Measurements from ENCODE around the gene MCM9.
"Not testable (repeated sequence)": the region's sequence is repeated elsewhere in the genome, so short reads cannot be mapped to it uniquely, and the experiment has no call there.

MCM9 gene

DNA sequence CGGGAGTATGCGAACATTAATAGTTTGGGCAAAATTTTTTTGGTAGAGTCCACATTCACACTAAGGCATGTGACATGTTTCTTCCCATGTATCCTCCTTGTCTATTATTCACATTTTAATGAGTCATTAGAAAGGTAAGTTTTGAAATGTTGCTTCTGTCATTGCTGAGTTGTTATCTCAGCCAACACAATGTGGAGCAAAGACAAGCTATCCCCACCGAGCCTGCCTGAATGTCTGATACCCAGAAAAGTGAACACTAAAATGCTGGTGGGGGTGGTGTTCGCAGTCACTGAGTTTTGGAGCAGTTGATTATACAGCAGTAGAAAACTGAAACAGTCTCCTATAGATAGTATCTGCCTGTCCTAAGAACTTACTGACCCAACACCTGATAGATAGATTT is 109.3 kb downstream of the MCM9 start:
- H3K9me3 ChIP-seq (ENCODE audit: low read length): peaks cover 9% of the 10 kb centered on the region
- H3K36me3 ChIP-seq (ENCODE audit: insufficient read depth, low read length): peaks cover 25% of the 10 kb centered on the region
- no peak overlapping the region for H2AFZ ChIP-seq (ENCODE audit: low read depth, low read length)
- no peaks in the 10 kb centered on the region for H3K4me1 ChIP-seq (ENCODE audit: insufficient read depth, low read length)
- H3K4me3 ChIP-seq (ENCODE audit: low read length): no peak overlapping the region
- H3K27me3 ChIP-seq (ENCODE audit: insufficient read depth, low read length): no peaks in the 10 kb centered on the region

DNA sequence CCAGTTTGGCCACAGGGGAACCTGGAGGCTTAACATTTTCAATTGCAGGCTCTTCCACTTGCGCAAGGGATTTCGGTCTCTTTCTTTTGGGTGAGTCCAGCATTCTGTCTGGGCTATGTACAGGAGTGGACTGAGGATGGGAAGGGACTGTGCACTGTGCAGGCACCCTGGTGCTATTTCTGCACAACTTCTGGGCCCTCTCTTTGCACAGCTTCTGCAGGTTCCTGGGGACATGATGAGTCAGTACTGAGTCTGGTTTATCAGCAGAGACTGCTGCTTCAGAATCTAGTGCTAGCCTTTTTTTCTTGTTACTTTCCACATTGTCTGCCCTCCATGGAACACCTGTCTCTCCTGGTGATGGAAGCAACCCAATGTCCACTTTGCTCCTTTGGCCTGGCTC is 119.5 kb downstream of the MCM9 start:
- no peak overlapping the region for H2AFZ ChIP-seq (ENCODE audit: low read depth, low read length)
- no peaks in the 10 kb centered on the region for H3K27me3 ChIP-seq (ENCODE audit: insufficient read depth, low read length)
- no peak overlapping the region for H3K4me3 ChIP-seq (ENCODE audit: low read length)
- H3K36me3 ChIP-seq (ENCODE audit: insufficient read depth, low read length): peaks cover 17% of the 10 kb centered on the region
- H3K4me1 ChIP-seq (ENCODE audit: insufficient read depth, low read length): no peaks in the 10 kb centered on the region
- H3K9me3 ChIP-seq (ENCODE audit: low read length): no peaks in the 10 kb centered on the region

DNA sequence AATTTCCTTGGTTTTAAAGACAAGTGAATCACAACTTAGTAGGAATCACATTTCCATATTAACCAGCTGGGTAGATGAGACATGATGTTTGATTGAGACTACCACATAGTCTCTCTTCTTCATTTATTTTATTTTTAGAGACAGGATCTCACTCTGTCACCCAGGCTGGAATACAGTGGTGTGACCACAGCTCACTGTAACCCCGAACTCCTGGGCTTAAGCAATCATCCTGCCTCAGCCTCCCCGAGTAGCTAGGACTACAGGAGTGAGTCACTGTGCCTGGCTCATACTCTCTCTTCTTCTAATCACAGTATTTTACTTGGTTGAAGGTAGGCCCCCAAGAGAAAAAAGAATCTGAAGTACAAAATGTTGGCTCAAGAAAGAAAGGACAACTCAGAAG is 121.2 kb downstream of the MCM9 start:
- Histone ChIP-seq H2AFZ (ENCODE audit: low read depth, low read length) (no peak overlapping the region), H3K9me3 (ENCODE audit: low read length) (no peaks in the 10 kb centered on the region), H3K36me3 (ENCODE audit: insufficient read depth, low read length) (peaks cover 17% of the 10 kb centered on the region), H3K4me3 (ENCODE audit: low read length) (no peak overlapping the region), H3K27me3 (ENCODE audit: insufficient read depth, low read length) (no peaks in the 10 kb centered on the region), H3K4me1 (ENCODE audit: insufficient read depth, low read length) (no peaks in the 10 kb centered on the region)

DNA sequence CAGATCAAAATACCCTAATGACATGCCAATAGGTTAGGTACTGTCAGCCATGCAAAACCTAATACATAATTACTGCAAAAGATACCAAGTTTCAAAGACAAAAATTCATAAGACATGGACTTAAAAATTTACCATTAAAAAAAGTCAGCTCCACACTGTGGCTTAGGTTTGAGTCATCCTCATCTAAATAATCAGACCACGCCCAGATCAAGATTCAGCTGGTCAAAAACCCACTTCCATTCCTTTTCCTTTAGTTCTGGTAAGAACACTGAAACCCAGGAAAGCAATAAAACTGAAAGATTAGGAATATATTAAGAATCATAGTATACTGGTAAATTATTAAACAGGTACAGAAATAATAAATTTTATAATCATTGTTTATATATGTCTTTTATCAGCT is 122.0 kb downstream of the MCM9 start:
- Histone ChIP-seq H3K4me1 (ENCODE audit: insufficient read depth, low read length) (no peaks in the 10 kb centered on the region), H3K36me3 (ENCODE audit: insufficient read depth, low read length) (peaks cover 17% of the 10 kb centered on the region), H3K9me3 (ENCODE audit: low read length) (no peaks in the 10 kb centered on the region), H3K4me3 (ENCODE audit: low read length) (no peak overlapping the region), H2AFZ (ENCODE audit: low read depth, low read length) (no peak overlapping the region), H3K27me3 (ENCODE audit: insufficient read depth, low read length) (no peaks in the 10 kb centered on the region)

DNA sequence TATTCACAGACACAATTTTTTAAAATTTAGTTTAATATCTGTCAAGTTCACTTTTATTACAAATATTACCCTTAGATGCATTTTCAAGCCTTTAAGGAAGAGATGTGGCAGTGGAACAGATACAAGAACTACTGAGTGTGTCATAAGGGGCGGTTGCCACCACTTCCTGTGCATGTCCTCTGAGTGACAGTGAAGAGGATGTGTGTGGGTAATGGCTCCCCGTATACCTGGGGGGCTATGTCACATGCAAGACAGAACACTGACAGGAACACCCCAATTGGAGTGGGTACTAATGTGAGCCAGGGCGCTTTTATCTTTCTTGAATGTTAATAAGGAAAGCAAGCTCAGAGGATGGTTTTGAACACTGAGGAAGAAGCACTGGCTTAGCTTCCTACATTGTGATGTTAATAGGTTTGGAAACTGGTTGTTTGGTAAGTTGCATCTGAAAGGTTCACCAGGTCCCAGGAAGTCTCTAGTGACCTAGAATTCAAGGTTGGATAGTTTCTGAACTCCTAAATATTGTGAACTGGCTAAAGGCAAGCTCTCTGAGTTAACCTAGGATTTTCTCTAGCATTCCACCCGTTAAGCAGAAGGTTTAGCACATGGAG is 124.4 kb downstream of the MCM9 start:
- H2AFZ ChIP-seq (ENCODE audit: low read depth, low read length): no peak overlapping the region
- no peaks in the 10 kb centered on the region for H3K27me3 ChIP-seq (ENCODE audit: insufficient read depth, low read length)
- H3K4me1 ChIP-seq (ENCODE audit: insufficient read depth, low read length): no peaks in the 10 kb centered on the region
- H3K36me3 ChIP-seq (ENCODE audit: insufficient read depth, low read length): peaks cover 12% of the 10 kb centered on the region
- H3K4me3 ChIP-seq (ENCODE audit: low read length): no peak overlapping the region
- H3K9me3 ChIP-seq (ENCODE audit: low read length): no peaks in the 10 kb centered on the region

DNA sequence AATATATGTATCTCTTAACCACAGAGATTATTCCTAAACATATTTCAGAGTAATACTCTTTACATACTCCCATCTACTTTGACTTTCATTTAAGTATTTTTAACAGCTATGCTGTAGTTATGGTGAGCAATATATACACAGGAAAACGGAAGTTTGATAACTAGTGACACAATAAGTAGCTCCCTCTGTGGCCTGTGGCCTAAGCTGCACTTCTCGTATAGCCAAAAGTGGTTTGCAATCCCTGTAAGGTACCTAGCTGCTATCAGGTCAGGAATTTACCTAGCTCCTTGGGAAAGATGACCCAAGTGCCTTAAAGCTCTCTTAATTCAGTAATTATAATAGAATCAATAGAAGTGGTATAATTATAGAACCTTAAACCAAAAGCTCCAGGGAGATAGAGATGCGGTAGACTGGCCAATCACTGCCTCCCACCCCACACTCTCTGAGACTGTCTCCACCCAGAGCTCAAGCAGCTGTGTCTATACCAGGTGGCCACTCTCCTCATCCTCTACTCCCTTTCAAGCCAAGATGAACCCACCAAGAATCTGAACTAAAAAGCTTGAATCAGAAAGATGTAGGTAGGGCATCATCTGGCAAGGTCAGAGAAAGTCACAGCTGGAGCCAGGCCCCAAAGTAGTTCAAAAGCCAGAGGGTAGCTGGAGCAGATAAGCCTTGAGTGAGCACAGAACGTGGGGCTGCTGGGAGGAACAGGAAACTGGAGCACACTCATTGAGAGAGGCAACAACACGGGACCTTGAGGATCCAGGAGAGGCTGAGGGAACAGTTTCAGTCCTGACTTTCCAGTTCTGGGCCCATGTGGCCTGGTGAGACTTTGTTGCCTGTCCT is 125.9 kb downstream of the MCM9 start:
- H2AFZ ChIP-seq (ENCODE audit: low read depth, low read length): no peak overlapping the region
- H3K9me3 ChIP-seq (ENCODE audit: low read length): no peaks in the 10 kb centered on the region
- H3K4me3 ChIP-seq (ENCODE audit: low read length): no peak overlapping the region
- no peaks in the 10 kb centered on the region for H3K36me3 ChIP-seq (ENCODE audit: insufficient read depth, low read length)
- no peaks in the 10 kb centered on the region for H3K27me3 ChIP-seq (ENCODE audit: insufficient read depth, low read length)
- H3K4me1 ChIP-seq (ENCODE audit: insufficient read depth, low read length): no peaks in the 10 kb centered on the region

DNA sequence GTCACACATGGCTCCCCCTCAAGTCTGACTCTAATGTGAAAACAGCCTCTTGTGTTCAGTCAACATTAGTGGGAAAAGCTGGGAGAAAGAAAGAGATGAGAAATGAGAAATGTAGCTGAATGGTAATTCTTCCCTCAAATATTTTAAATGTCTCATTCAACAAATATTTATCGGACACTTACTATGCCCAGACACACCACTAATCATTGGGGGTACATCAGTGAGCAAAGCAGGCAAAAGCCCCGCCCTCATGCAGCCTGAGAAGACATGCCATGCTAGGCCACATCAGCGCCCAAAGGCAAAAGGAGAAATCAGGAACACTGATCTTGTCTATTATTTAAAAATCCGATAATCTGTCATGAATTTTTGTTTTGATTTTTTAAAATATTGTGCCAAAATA is 130.9 kb downstream of the MCM9 start:
- H3K27me3 ChIP-seq (ENCODE audit: insufficient read depth, low read length): no peaks in the 10 kb centered on the region
- no peak overlapping the region for H2AFZ ChIP-seq (ENCODE audit: low read depth, low read length)
- no peaks in the 10 kb centered on the region for H3K36me3 ChIP-seq (ENCODE audit: insufficient read depth, low read length)
- no peak overlapping the region for H3K4me3 ChIP-seq (ENCODE audit: low read length)
- peaks cover 6% of the 10 kb centered on the region for H3K4me1 ChIP-seq (ENCODE audit: insufficient read depth, low read length)
- no peaks in the 10 kb centered on the region for H3K9me3 ChIP-seq (ENCODE audit: low read length)

DNA sequence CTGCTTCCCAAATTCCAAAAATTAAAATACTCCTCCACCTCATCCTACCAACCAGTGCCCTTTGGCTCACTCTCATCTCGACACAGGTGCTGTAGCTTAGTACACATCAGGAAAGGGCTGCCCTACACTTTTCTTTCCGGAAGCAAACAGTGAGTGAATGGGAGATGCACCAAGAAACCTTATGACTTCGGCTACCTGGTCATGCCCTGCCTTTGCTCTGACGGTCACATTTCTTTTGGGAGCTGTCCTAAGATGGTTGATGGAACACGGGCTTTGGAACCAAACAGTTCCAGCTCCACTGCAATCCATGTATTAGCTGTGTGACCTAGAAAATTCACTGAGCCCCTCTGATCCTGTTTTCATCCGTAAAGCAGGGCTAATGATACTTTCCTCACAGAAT is 133.7 kb downstream of the MCM9 start:
- H3K36me3 ChIP-seq (ENCODE audit: insufficient read depth, low read length): no peaks in the 10 kb centered on the region
- no peaks in the 10 kb centered on the region for H3K9me3 ChIP-seq (ENCODE audit: low read length)

DNA sequence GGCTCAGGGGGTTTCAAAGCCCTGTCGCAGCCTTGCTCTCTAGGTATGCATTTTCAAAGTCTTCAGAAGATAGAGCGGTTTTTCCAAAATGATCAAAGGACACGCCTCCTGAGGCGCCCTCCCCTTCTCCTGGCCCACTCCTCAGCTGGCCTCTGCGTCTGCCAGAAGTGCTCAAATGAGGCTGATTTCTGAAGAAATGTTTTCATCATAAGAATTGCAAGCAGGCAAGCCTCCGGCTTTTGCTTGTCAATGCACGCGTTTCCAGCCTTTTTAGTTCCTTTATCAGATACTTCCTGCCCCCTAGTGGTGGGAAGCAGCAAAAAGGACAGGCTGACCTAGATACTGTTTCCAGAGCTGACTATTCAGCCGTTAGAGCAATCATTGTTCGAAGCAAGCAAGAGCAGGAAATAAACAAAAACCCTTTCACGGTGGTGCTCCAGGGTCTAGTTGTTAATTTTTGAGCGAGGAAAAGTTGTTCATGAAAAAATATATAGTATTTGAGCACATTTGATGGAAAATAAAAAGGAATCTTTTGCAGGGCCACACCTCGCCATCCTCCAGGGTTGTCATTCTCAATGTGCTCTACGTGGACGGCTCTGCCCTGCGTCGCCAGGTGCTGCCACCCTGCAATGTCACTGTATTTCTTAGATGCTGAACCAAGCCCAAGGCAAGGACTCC is 134.4 kb downstream of the MCM9 start:
- Histone ChIP-seq H3K27me3 (ENCODE audit: insufficient read depth, low read length) (no peaks in the 10 kb centered on the region), H3K36me3 (ENCODE audit: insufficient read depth, low read length) (no peaks in the 10 kb centered on the region), H2AFZ (ENCODE audit: low read depth, low read length) (peak overlapping the region; percentile 37), H3K4me1 (ENCODE audit: insufficient read depth, low read length) (peaks cover 6% of the 10 kb centered on the region), H3K9me3 (ENCODE audit: low read length) (no peaks in the 10 kb centered on the region), H3K4me3 (ENCODE audit: low read length) (peak overlapping the region; percentile 14)

More for the DNA sequence above, 133.7 kb downstream of the MCM9 start:
- no peak overlapping the region for H2AFZ ChIP-seq (ENCODE audit: low read depth, low read length)
- H3K27me3 ChIP-seq (ENCODE audit: insufficient read depth, low read length): no peaks in the 10 kb centered on the region
- no peak overlapping the region for H3K4me3 ChIP-seq (ENCODE audit: low read length)
- peaks cover 6% of the 10 kb centered on the region for H3K4me1 ChIP-seq (ENCODE audit: insufficient read depth, low read length)

DNA sequence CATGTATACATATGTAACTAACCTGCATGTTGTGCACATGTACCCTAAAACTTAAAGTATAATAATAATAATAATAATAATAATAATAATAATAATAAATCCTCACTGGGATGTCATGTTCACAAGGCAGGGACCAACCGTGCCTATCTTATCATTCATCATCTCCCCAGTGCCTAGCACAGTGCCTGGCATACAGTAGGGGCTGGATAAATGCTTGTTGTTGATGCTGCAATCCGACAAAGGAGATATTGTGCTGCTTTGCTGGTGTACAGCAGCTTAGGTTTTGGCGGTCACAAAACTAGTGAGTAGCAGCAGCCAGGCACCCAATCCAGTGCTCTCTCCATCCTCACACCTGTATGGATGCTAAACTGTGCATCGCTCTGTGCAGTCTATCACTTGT is 135.1 kb downstream of the MCM9 start:
- peaks cover 6% of the 10 kb centered on the region for H3K4me1 ChIP-seq (ENCODE audit: insufficient read depth, low read length)
- no peaks in the 10 kb centered on the region for H3K9me3 ChIP-seq (ENCODE audit: low read length)
- peak overlapping the region; percentile 37 for H2AFZ ChIP-seq (ENCODE audit: low read depth, low read length)
- no peak overlapping the region for H3K4me3 ChIP-seq (ENCODE audit: low read length)
- H3K36me3 ChIP-seq (ENCODE audit: insufficient read depth, low read length): no peaks in the 10 kb centered on the region
- H3K27me3 ChIP-seq (ENCODE audit: insufficient read depth, low read length): no peaks in the 10 kb centered on the region

DNA sequence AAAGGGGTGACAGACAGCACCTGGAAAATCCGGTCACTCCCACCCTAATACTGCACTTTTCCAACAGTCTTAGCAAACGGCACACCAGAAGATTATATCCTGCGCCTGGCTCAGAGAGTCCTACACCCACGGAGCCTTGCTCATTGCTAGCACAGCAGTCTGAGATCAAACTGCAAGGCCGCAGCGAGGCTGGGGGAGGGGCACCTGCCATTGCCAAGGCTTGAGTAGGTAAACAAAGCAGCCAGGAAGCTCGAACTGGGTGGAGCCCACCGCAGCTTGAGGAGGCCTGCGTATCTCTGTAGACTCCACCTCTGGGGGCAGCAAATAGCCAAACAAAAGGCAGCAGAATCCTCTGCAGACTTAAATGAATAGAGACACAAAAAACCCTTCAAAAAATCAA is 138.4 kb downstream of the MCM9 start:
- not testable (repeated sequence) for H2AFZ ChIP-seq (ENCODE audit: low read depth, low read length); H3K4me1 ChIP-seq (ENCODE audit: insufficient read depth, low read length); H3K36me3 ChIP-seq (ENCODE audit: insufficient read depth, low read length); H3K9me3 ChIP-seq (ENCODE audit: low read length); H3K27me3 ChIP-seq (ENCODE audit: insufficient read depth, low read length); H3K4me3 ChIP-seq (ENCODE audit: low read length)

DNA sequence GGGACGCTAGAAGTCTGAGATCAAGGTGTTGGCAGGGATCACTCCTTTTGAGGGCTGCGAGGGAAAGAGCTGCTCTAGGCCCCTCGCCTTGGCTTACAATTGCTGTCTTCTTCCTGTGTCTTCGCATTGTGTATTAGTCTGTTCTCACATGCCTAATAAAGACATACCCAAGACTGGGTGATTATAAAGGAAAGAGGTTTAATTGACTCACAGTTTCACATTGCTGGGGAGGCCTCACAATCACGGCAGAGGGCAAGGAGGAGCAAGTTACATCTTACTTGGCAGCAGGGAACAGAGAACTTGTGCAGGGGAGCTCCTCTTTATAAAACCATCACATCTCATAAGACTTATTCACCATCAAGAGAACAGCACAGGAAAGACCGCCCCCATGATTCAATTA is 143.5 kb downstream of the MCM9 start:
- Histone ChIP-seq H3K4me1 (ENCODE audit: insufficient read depth, low read length) (no peaks in the 10 kb centered on the region), H3K9me3 (ENCODE audit: low read length) (peaks cover 2% of the 10 kb centered on the region), H3K4me3 (ENCODE audit: low read length) (no peak overlapping the region), H2AFZ (ENCODE audit: low read depth, low read length) (no peak overlapping the region), H3K36me3 (ENCODE audit: insufficient read depth, low read length) (no peaks in the 10 kb centered on the region), H3K27me3 (ENCODE audit: insufficient read depth, low read length) (no peaks in the 10 kb centered on the region)

DNA sequence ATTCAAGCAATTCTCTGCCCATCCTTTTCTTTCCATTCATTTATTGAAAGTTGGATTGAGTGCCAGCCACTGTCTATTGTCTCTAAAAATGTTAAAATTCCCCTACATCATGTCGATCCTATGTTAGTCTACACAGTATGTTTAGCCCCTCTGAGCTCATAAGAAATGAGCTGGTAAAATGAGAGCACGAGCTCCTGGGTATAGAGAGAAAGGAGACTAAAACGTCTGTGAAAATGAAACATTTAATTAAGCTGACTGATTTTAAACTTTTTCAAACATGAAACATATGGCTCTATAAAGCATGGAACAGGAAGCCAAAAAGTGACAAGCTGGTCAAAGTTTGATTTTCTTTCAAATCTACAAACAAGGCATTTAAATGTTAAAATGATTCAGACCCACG is 145.0 kb downstream of the MCM9 start:
- no peak overlapping the region for H2AFZ ChIP-seq (ENCODE audit: low read depth, low read length)
- H3K4me3 ChIP-seq (ENCODE audit: low read length): no peak overlapping the region
- no peaks in the 10 kb centered on the region for H3K36me3 ChIP-seq (ENCODE audit: insufficient read depth, low read length)
- H3K4me1 ChIP-seq (ENCODE audit: insufficient read depth, low read length): peaks cover 2% of the 10 kb centered on the region
- H3K9me3 ChIP-seq (ENCODE audit: low read length): peaks cover 2% of the 10 kb centered on the region
- no peaks in the 10 kb centered on the region for H3K27me3 ChIP-seq (ENCODE audit: insufficient read depth, low read length)

Data from neuron (in vitro differentiated cells).